CD4-positive, alpha-beta T cell (primary cell): ENCODE measurements around the gene SPDYC. TPM values are rescaled to one million over a fixed set of nuclear protein-coding genes. Genes with fewer than 3 reads are reported as not detected.

Experiments used
- ATAC-seq: fragments of 200-7000 bp; cut with Tn5 transposase; one replicate; pipeline ENCODE4 v1.10.0; 2022; ENCODE audit warnings: mild to moderate bottlenecking; ENCODE audit not compliant: poor library complexity
- CTCF ChIA-PET: fragments of 350-600 bp; sonication (Branson Sonifier 250); formaldehyde crosslinking; loops from one replicate; lab custom pipeline; 2021; ENCODE audit warnings: antibody characterized with exemption, inconsistent platforms; lab: Charles Lee
- POLR2A ChIA-PET: fragments of 350-600 bp; sonication (Branson Sonifier 250); formaldehyde crosslinking; loops from one replicate; lab custom pipeline; 2021; ENCODE audit warnings: antibody characterized with exemption, inconsistent platforms; lab: Charles Lee
- DNase-seq, 14 experiments: peaks; one replicate each; pipeline ENCODE4 v3.0.0-alpha.2; 2013 to 2020; ENCODE audit warnings: mixed read lengths in 2 of 14
- H3K27ac ChIP-seq, 2 donors: one replicate each; pipeline versions ENCODE4 v1.5.1 to v1.7.0; 2013; ENCODE audit warnings: low read length in 2 of 2, low read depth in 1 of 2, mild to moderate bottlenecking in 1 of 2
- H3K27me3 ChIP-seq, 2 experiments: 1 replicate in 1 of 2; 2 replicates in 1 of 2; pipeline versions ENCODE4 v1.6.1 to v1.7.0; 2013; ENCODE audit warnings: low read length in 2 of 2, control low read depth in 1 of 2, mild to moderate bottlenecking in 1 of 2, moderate library complexity in 1 of 2; ENCODE audit not compliant: insufficient read depth in 2 of 2, control insufficient read depth in 1 of 2
- H3K36me3 ChIP-seq: one replicate; pipeline ENCODE4 v1.6.1; 2013; ENCODE audit warnings: low read length, control low read depth; ENCODE audit not compliant: insufficient read depth
- H3K4me1 ChIP-seq: one replicate; pipeline ENCODE4 v1.6.1; 2013; ENCODE audit warnings: low read length, control low read depth; ENCODE audit not compliant: insufficient read depth
- H3K4me3 ChIP-seq: one replicate; pipeline ENCODE4 v1.5.1; 2013; ENCODE audit warnings: mild to moderate bottlenecking, low read length, moderate library complexity
- H3K9me3 ChIP-seq, 2 experiments: 1 replicate in 1 of 2; 2 replicates in 1 of 2; pipeline versions ENCODE4 v1.6.1 to v1.7.0; 2013; ENCODE audit warnings: low read length in 2 of 2, mild to moderate bottlenecking in 2 of 2, control low read depth in 1 of 2, moderate library complexity in 1 of 2; ENCODE audit not compliant: control insufficient read depth in 1 of 2, insufficient read depth in 1 of 2
- H3K27ac Mint-ChIP-seq: one replicate; pipeline ENCODE4 v1.8.0; 2020; ENCODE audit warnings: mixed read lengths
- H3K27me3 Mint-ChIP-seq: one replicate; pipeline ENCODE4 v1.8.0; 2021; ENCODE audit warnings: mixed read lengths
- H3K36me3 Mint-ChIP-seq: one replicate; pipeline ENCODE4 v1.8.0; 2021; ENCODE audit warnings: low read depth, mixed read lengths
- H3K4me1 Mint-ChIP-seq: one replicate; pipeline ENCODE4 v1.8.0; 2021; ENCODE audit warnings: low read depth, mixed read lengths
- H3K4me3 Mint-ChIP-seq: one replicate; pipeline ENCODE4 v1.8.0; 2020; ENCODE audit warnings: mild to moderate bottlenecking, mixed read lengths
- H3K9me3 Mint-ChIP-seq: one replicate; pipeline ENCODE4 v1.8.0; 2020; ENCODE audit warnings: mixed read lengths
- CTCF ChIP-seq: fragments of 200-600 bp; IDR thresholded peaks from one replicate; pipeline ENCODE4 v1.8.0; 2022; ENCODE audit warnings: antibody characterized with exemption, mild to moderate bottlenecking
- intact Hi-C, 2 experiments: fragments of 100-400 bp; cut with DNase I in 1 of 2; cut with micrococcal nuclease in 1 of 2; formaldehyde crosslinking; loops; one replicate each; pipeline versions ENCODE4 v1.15.1 to v1.9.0; 2023 to 2025; cut with DNase I, micrococcal nuclease
- total RNA-seq, 174 experiments: library from RNA in 2 of 174; stranded (reverse) in 2 of 174; gene quantifications; one replicate each; pipeline ENCODE4 v1.2.3 and lab custom pipeline; 2021 to 2026

Gene SPDYC
- total RNA-seq, 2 experiments from 2014 or later: not detected

GRCh38 chr11:65134240-65134951 is 35.6 kb upstream of the SPDYC start, which contains the start of gene SYVN1:
Gene SYVN1, minus strand, starts transcription at chr11:65134519. Its CDS starts 918 bp downstream, at chr11:65133601.
- intact Hi-C loops: loop anchor here (1.0 to 5.0 kb wide), 3 partner anchors 18 to 217 kb away; partner anchors contain the start of genes ATG2A (in 1 of the 2), VPS51 (in 1 of the 2) and ZNHIT2 (in 1 of the 2)
- Mint-ChIP-seq H3K4me3 (peak within 1 kb of the TSS; percentile 99), H3K9me3 (no peaks in the 10 kb centered on the region), H3K4me1 (peaks cover 45% of the 10 kb centered on the region), H3K27me3 (no peaks in the 10 kb centered on the region), H3K36me3 (peaks cover 57% of the 10 kb centered on the region), H3K27ac (peak within 1 kb of the TSS; percentile 100)
- Histone ChIP-seq H3K27me3 (no peaks in the 10 kb centered on the region), H3K4me1 (peaks cover 47% of the 10 kb centered on the region), H3K27ac (peak within 1 kb of the TSS; percentile 96 to 99), H3K36me3 (peaks cover 38% of the 10 kb centered on the region), H3K4me3 (peak within 1 kb of the TSS; percentile 83), H3K9me3 (no peaks in the 10 kb centered on the region)
- ATAC-seq: peak; percentile 67
- POLR2A ChIA-PET: interaction anchor here (0.6 to 4.4 kb wide), 37 partner anchors 10 to 1155 kb away, joined by 3 to 136 read pairs (median 6); partner anchors contain the start of genes ARL2, CAPN1, CDC42EP2 and CDCA5
- TF ChIP-seq CTCF: no peak
- CTCF ChIA-PET: interaction anchor here (1.4 to 2.3 kb wide), 6 partner anchors 17 to 121 kb away, joined by 3 to 11 read pairs (median 5); partner anchors contain the start of genes ARL2, TM7SF2 and ZNHIT2
- peak; percentile 86 to 96 (median 90) for DNase-seq

- H3K9me3 ChIP-seq: no peaks in the 10 kb centered on the region
- no peak for TF ChIP-seq CTCF
- no peaks in the 10 kb centered on the region for H3K27me3 ChIP-seq
- intact Hi-C loops: loop anchor here (1.0 to 5.0 kb wide), 4 partner anchors 18 to 218 kb away; partner anchors contain the start of genes ATG2A (in 1 of the 2), CAPN1 (in 1 of the 2), VPS51 (in 1 of the 2) and ZNHIT2 (in 1 of the 2)
- H3K4me1 ChIP-seq: peaks cover 47% of the 10 kb centered on the region
- ATAC-seq (peak; percentile 88), DNase-seq (peak in 13 of 14 experiments; percentile 70 to 96 (median 75))
- peak overlapping the region; percentile 100 for H3K27ac Mint-ChIP-seq
- ChIA-PET CTCF (interaction anchor here (1.4 to 2.3 kb wide), 5 partner anchors 18 to 121 kb away, joined by 3 to 11 read pairs (median 5); partner anchors contain the start of genes ARL2, TM7SF2 and ZNHIT2), POLR2A (interaction anchor here (0.6 to 4.4 kb wide), 43 partner anchors 10 to 1154 kb away, joined by 3 to 136 read pairs (median 6); partner anchors contain the start of genes ARL2, CAPN1, CDC42EP2 and CDCA5)
- H3K36me3 ChIP-seq: peaks cover 31% of the 10 kb centered on the region
- peak overlapping the region; percentile 99 for H3K4me3 Mint-ChIP-seq
- H3K36me3 Mint-ChIP-seq: peaks cover 51% of the 10 kb centered on the region
- H3K27me3 Mint-ChIP-seq: no peaks in the 10 kb centered on the region
- H3K9me3 Mint-ChIP-seq: no peaks in the 10 kb centered on the region
- H3K4me3 ChIP-seq: peak overlapping the region; percentile 83
- peak overlapping the region; percentile 96 to 99 for H3K27ac ChIP-seq
- H3K4me1 Mint-ChIP-seq: peaks cover 45% of the 10 kb centered on the region
These were observed 34.9 kb upstream of the SPDYC start for GRCh38 chr11:65134952-65135632.
